ENCODE results near the gene CARS1.

The CARS1 gene

GRCh38 chr11:2951231-2952110 is 105.8 kb downstream of the CARS1 start:
- no peak for TF ChIP-seq CTCF (conservative IDR thresholded peaks at IDR 0.05; ENCODE audit: low read length)
- no peak overlapping the region for H3K4me3 ChIP-seq (ENCODE audit: low read length)
- DNase-seq (ENCODE audit: low read depth) = peak; percentile 60

Measured in AG10803 (cell line).